NB4 (cell line): ENCODE data around the gene LRRC37B.
A peak's percentile ranks its signal among the peaks of the same experiment; 100 is the strongest.
"Not testable (repeated sequence)": the region's sequence is repeated elsewhere in the genome, so short reads cannot be mapped to it uniquely, and the experiment has no call there.

ENCODE experiments used
- DNase-seq: peaks from one replicate; pipeline ENCODE4 v3.0.0; 2010; ENCODE audit warnings: low read depth
- H3K4me3 ChIP-seq: one replicate; pipeline ENCODE4 v1.5.1; 2011; ENCODE audit warnings: mild to moderate bottlenecking, low read depth, low read length, moderate library complexity
- CTCF ChIP-seq: IDR thresholded peaks from one replicate; pipeline ENCODE4 v1.5.1; 2012; ENCODE audit warnings: low read depth, low read length
- MAX ChIP-seq: IDR thresholded peaks from 2 replicates; pipeline ENCODE4 v1.6.1; 2011; ENCODE audit warnings: low read depth, low read length
- MYC ChIP-seq: IDR thresholded peaks from 2 replicates; pipeline ENCODE4 v1.6.1; 2011; ENCODE audit warnings: low read depth, low read length
- POLR2A ChIP-seq: IDR thresholded peaks from 2 replicates; pipeline ENCODE4 v1.6.1; 2011; ENCODE audit warnings: mild to moderate bottlenecking; ENCODE audit not compliant: insufficient read length; ENCODE audit errors: extremely low read depth

Gene LRRC37B

GRCh38 chr17:32020943-32021614 is 13.9 kb downstream of the LRRC37B start:
- DNase-seq, result no peak
- TF ChIP-seq POLR2A (no peak), MYC (no peak)
- no peak overlapping the region for H3K4me3 ChIP-seq

GRCh38 chr17:32021615-32021955 is 14.4 kb downstream of the LRRC37B start:
- TF ChIP-seq MYC (no peak), POLR2A (no peak), CTCF (no peak), MAX (no peak)
- DNase-seq, result no peak

GRCh38 chr17:32022554-32022953 is 15.4 kb downstream of the LRRC37B start:
- DNase-seq, H3K4me3 ChIP-seq: not testable (repeated sequence)

More at GRCh38 chr17:32021615-32021955, 14.4 kb downstream of the LRRC37B start:
- no peak overlapping the region for H3K4me3 ChIP-seq

GRCh38 chr17:32027271-32027670 is 20.1 kb downstream of the LRRC37B start:
- not testable (repeated sequence) for DNase-seq, H3K4me3 ChIP-seq

- no peak overlapping the region for H3K4me3 ChIP-seq
- DNase-seq, result no peak
- TF ChIP-seq MAX (no peak), POLR2A (no peak), CTCF (no peak), MYC (no peak)
Measured at GRCh38 chr17:32033223-32033622, 26.0 kb downstream of the LRRC37B start.

- peak; percentile 47 for DNase-seq
- H3K4me3 ChIP-seq, result not testable (repeated sequence)
Measured at GRCh38 chr17:32033812-32034211, 26.6 kb downstream of the LRRC37B start.

GRCh38 chr17:32040246-32040645 is 33.1 kb downstream of the LRRC37B start:
- H3K4me3 ChIP-seq, DNase-seq: not testable (repeated sequence)

- not testable (repeated sequence) for DNase-seq, H3K4me3 ChIP-seq
Measured at GRCh38 chr17:32041306-32041875, 34.2 kb downstream of the LRRC37B start.

GRCh38 chr17:32042266-32042665 is 35.1 kb downstream of the LRRC37B start:
- DNase-seq, H3K4me3 ChIP-seq: not testable (repeated sequence)

GRCh38 chr17:32045611-32046010 is 38.4 kb downstream of the LRRC37B start:
- peak; percentile 16 for DNase-seq
- H3K4me3 ChIP-seq, result not testable (repeated sequence)

- not testable (repeated sequence) for DNase-seq, H3K4me3 ChIP-seq
Measured at GRCh38 chr17:32047663-32048062, 40.5 kb downstream of the LRRC37B start.

GRCh38 chr17:32054985-32055384 is 47.8 kb downstream of the LRRC37B start:
- not testable (repeated sequence) for DNase-seq, H3K4me3 ChIP-seq

GRCh38 chr17:32055425-32055824 is 48.2 kb downstream of the LRRC37B start:
- not testable (repeated sequence) for DNase-seq, H3K4me3 ChIP-seq

GRCh38 chr17:32056500-32056899 is 49.3 kb downstream of the LRRC37B start:
- H3K4me3 ChIP-seq, DNase-seq: not testable (repeated sequence)

- DNase-seq, H3K4me3 ChIP-seq: not testable (repeated sequence)
Measured at GRCh38 chr17:32057460-32058105, 50.4 kb downstream of the LRRC37B start.

- DNase-seq, H3K4me3 ChIP-seq: not testable (repeated sequence)
Measured at GRCh38 chr17:32060695-32061094, 53.5 kb downstream of the LRRC37B start.
